Choroid plexus epithelial cell (primary cell): ENCODE measurements around the gene SWSAP1.
"Not testable (repeated sequence)": the region's sequence is repeated elsewhere in the genome, so short reads cannot be mapped to it uniquely, and the experiment has no call there.

Experiments used
- DNase-seq: peaks from one replicate; pipeline ENCODE4 v3.0.0-alpha.2; 2010; ENCODE audit warnings: low read depth
- H3K4me3 ChIP-seq: 2 replicates; pipeline ENCODE4 v1.5.1; 2011; ENCODE audit warnings: low read depth, mild to moderate bottlenecking, control low read depth, low read length, moderate library complexity
- CTCF ChIP-seq: conservative IDR thresholded peaks from 2 replicates; pipeline ENCODE4 v1.5.1; 2011; ENCODE audit warnings: low read depth, mild to moderate bottlenecking, control low read depth, inconsistent platforms, low read length, moderate library complexity

The SWSAP1 gene

GRCh38 chr19:11405846-11406643 lies 31.6 kb downstream of the SWSAP1 start:
- TF ChIP-seq CTCF: peak; percentile 49
- no peak for DNase-seq
- H3K4me3 ChIP-seq: no peak overlapping the region

- not testable (repeated sequence) for H3K4me3 ChIP-seq, DNase-seq
These were observed 32.3 kb downstream of the SWSAP1 start for GRCh38 chr19:11406703-11407236.

GRCh38 chr19:11408591-11408990 lies 34.1 kb downstream of the SWSAP1 start:
- no peak for DNase-seq
- no peak overlapping the region for H3K4me3 ChIP-seq
- no peak for TF ChIP-seq CTCF

- no peak overlapping the region for H3K4me3 ChIP-seq
- TF ChIP-seq CTCF: no peak
- DNase-seq: peak; percentile 39
These were observed 36.2 kb downstream of the SWSAP1 start for GRCh38 chr19:11410682-11411081.

- no peak overlapping the region for H3K4me3 ChIP-seq
- no peak for DNase-seq
- no peak for TF ChIP-seq CTCF
These were observed 40.1 kb downstream of the SWSAP1 start for GRCh38 chr19:11414544-11414943.

- H3K4me3 ChIP-seq: no peak overlapping the region
- no peak for DNase-seq
- TF ChIP-seq CTCF: no peak
These were observed 42.0 kb downstream of the SWSAP1 start for GRCh38 chr19:11416346-11417052.

GRCh38 chr19:11418094-11418548 lies 43.7 kb downstream of the SWSAP1 start:
- TF ChIP-seq CTCF: no peak

More at GRCh38 chr19:11418094-11418548, 43.7 kb downstream of the SWSAP1 start:
- no peak for DNase-seq
- no peak overlapping the region for H3K4me3 ChIP-seq
